ENCODE data around the gene OR51S1.
"Not testable (repeated sequence)": the region's sequence is repeated elsewhere in the genome, so short reads cannot be mapped to it uniquely, and the experiment has no call there.

OR51S1 gene

GRCh38 chr11:4808476-4808875, 40.5 kb downstream of the OR51S1 start:
- DNase-seq (ENCODE audit: low read depth, low spot score) = no peak

- no peak for DNase-seq (ENCODE audit: low read depth, low spot score)
These were observed 44.7 kb downstream of the OR51S1 start, which contains the start of gene OR52R1 for GRCh38 chr11:4804280-4804679. OR52R1 (minus strand) TSS chr11:4804380; CDS start chr11:4804380, 0 bp downstream.

- not testable (repeated sequence) for DNase-seq (ENCODE audit: low read depth, low spot score)
These were observed 47.7 kb downstream of the OR51S1 start for GRCh38 chr11:4801316-4801715.

GRCh38 chr11:4798427-4799183, 50.4 kb downstream of the OR51S1 start:
- no peak for DNase-seq (ENCODE audit: low read depth, low spot score)
